ENCODE data around the gene PTPRN2. TPM values are rescaled to one million over a fixed set of nuclear protein-coding genes. Genes with fewer than 3 reads are reported as not detected.
"Not testable (repeated sequence)": the region's sequence is repeated elsewhere in the genome, so short reads cannot be mapped to it uniquely, and the experiment has no call there.

Gene PTPRN2
- total RNA-seq, 2 donors from 2014 or later: 26.1 to 55.5 TPM

DNA sequence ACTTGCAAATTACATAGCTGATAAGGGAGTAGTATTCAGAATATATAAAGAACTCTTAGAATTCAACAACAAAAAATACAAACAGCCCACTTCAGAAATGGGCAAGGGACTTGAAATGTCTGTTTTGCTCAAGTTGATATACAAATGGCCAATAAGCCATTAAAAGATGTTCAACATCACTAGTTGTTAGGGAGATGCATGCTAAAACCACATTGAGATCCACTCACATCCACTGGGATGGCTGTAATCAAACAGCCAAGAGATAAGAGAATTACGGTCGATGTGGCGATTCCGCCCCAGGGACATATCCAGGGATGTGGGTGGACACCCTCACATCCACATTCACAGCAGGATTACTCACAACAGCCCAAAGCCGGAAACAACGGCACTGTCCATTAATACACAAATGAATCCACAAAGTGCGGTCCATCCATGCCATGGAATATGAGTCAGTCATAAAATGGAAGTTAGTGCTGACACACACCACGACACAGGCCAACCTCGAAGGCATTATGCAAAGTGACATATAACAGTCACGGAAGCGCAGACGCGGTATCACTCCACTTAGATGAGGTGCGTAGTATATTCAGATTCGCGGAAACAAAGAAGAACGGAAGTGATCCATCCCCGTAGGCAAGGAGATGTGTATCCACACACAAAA is 1023.0 kb downstream of the PTPRN2 start:
- TF ChIP-seq POLR2AphosphoS5 (IDR thresholded peaks at IDR 0.05) (no peak), POLR2A (IDR thresholded peaks at IDR 0.05) (no peak)
- TF ChIP-seq, protein P1, sequence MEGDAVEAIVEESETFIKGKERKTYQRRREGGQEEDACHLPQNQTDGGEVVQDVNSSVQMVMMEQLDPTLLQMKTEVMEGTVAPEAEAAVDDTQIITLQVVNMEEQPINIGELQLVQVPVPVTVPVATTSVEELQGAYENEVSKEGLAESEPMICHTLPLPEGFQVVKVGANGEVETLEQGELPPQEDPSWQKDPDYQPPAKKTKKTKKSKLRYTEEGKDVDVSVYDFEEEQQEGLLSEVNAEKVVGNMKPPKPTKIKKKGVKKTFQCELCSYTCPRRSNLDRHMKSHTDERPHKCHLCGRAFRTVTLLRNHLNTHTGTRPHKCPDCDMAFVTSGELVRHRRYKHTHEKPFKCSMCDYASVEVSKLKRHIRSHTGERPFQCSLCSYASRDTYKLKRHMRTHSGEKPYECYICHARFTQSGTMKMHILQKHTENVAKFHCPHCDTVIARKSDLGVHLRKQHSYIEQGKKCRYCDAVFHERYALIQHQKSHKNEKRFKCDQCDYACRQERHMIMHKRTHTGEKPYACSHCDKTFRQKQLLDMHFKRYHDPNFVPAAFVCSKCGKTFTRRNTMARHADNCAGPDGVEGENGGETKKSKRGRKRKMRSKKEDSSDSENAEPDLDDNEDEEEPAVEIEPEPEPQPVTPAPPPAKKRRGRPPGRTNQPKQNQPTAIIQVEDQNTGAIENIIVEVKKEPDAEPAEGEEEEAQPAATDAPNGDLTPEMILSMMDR (IDR thresholded peaks at IDR 0.05): no peak
- Histone ChIP-seq H3K4me3 (no peak overlapping the region), H3K4me1 (replicated peaks) (no peaks in the 10 kb centered on the region), H3K27ac (no peak overlapping the region), H3K9me3 (no peaks in the 10 kb centered on the region), H3K36me3 (no peaks in the 10 kb centered on the region), H3K27me3 (replicated peaks; ENCODE audit: insufficient read depth) (no peaks in the 10 kb centered on the region)
- DNase-seq (ENCODE audit: low spot score): no peak
- intact Hi-C loops (cut with DNase I): no loop called here
- 96% methylated on average over 18 of the region's 18 CpGs for WGBS

DNA sequence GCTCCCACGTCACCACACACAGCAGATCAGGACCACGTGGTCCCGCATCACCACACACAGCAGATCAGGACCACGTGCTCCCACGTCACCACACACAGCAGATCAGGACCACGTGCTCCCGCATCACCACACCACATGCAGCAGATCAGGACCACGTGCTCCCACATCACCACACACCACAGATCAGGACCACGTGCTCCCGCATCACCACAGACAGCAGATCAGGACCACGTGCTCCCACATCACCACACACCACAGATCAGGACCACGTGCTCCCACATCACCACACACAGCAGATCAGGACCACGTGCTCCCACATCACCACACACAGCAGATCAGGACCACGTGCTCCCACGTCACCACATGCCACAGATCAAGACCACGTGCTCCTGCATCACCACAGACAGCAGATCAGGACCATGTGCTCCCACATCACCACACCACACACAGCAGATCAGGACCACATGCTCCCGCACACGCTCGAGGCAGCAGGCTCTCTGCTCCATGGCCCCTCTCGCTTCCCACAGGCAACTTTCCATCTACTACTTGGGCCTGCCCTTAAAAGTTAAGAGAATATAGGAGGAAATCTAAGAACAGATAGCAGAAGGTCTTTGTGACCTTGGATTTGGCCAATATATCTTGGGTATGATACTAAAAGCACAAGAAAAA is 1024.0 kb downstream of the PTPRN2 start:
- H3K36me3 ChIP-seq; intact Hi-C loops (cut with DNase I); H3K9me3 ChIP-seq; DNase-seq (ENCODE audit: low spot score); H3K4me3 ChIP-seq; H3K27ac ChIP-seq; H3K27me3 ChIP-seq (replicated peaks; ENCODE audit: insufficient read depth); H3K4me1 ChIP-seq (replicated peaks): not testable (repeated sequence)
- WGBS: 88% methylated on average over 20 of the region's 20 CpGs

DNA sequence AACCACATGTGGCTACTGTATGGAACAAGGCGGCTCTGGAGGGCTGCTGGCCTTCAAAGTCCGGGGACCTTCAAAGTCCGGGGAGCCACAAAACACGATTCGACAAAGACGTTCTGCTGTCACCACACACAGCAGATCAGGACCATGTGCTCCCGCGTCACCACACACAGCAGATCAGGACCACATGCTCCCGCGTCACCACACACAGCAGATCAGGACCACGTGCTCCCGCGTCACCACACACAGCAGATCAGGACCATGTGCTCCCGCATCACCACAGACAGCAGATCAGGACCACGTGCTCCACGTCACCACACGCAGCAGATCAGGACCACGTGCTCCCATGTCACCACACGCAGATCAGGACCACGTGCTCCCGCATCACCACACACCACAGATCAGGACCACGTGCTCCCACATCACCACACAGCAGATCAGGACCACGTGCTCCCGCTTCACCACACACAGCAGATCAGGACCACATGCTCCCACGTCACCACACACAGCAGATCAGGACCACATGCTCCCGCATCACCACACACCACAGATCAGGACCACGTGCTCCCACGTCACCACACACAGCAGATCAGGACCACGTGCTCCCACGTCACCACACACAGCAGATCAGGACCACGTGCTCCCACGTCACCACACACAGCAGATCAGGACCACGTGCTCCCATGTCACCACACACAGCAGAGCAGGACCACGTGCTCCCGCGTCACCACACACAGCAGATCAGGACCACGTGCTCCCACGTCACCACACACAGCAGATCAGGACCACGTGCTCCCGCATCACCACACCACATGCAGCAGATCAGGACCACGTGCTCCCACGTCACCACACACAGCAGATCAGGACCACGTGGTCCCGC is 1024.9 kb downstream of the PTPRN2 start:
- H3K4me3 ChIP-seq; H3K9me3 ChIP-seq; DNase-seq (ENCODE audit: low spot score); H3K4me1 ChIP-seq (replicated peaks); H3K27me3 ChIP-seq (replicated peaks; ENCODE audit: insufficient read depth); intact Hi-C loops (cut with DNase I); H3K27ac ChIP-seq; H3K36me3 ChIP-seq: not testable (repeated sequence)
- WGBS: 94% methylated on average over 38 of the region's 44 CpGs

DNA sequence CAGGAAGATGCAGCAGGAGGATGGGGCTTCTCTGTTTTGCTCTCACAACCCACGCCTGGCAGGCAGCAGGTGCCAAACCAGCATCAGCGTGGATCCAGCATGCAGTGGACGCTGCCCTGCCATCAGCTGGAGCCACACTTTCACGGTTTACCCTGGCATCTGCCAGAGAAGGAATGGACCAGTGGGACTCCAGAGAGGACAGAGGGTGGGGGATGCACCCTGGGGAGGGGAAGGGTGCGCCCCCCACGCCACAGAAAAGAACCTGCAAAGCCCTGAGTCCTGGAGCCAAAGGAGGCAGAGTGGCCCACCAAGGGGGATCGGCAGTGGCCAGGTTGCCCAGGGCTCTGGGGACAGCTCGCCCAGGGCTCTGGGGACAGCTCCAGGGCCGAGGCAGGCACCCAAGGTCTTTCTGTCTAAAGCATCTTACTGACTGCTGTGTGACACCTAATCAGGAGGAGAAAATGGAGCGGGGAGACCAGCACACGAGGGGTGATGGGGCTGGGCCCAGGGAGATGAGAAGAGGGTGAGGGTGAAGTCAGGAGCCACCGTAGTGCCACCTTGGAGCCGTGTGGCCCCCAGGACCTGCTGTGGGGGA is 1025.7 kb downstream of the PTPRN2 start:
- TF ChIP-seq, protein P1 (IDR thresholded peaks at IDR 0.05): no peak
- TF ChIP-seq POLR2A (IDR thresholded peaks at IDR 0.05) (no peak), POLR2AphosphoS5 (IDR thresholded peaks at IDR 0.05) (no peak)
- Histone ChIP-seq H3K36me3 (no peaks in the 10 kb centered on the region), H3K4me3 (no peak overlapping the region), H3K27me3 (replicated peaks; ENCODE audit: insufficient read depth) (no peaks in the 10 kb centered on the region), H3K9me3 (no peaks in the 10 kb centered on the region), H3K4me1 (replicated peaks) (no peaks in the 10 kb centered on the region), H3K27ac (no peak overlapping the region)
- intact Hi-C loops (cut with DNase I): no loop called here
- WGBS: 89% methylated on average over 11 of the region's 13 CpGs
- no peak for DNase-seq (ENCODE audit: low spot score)

DNA sequence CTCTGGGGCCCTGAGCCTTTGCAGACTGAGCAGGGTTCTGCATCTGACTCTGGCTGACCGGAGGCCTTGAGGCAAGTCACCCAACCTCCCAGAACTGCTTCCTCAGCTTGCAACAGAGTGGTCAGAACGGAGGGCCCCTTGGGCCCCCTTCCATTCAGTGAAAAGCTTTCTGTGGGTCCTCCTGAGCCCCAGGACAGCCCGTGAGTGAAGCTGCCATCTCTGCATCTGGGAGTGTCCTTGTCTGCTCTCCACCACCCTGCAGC is 1026.2 kb downstream of the PTPRN2 start:
- H3K4me1 ChIP-seq (replicated peaks): no peaks in the 10 kb centered on the region
- no peak overlapping the region for H3K27ac ChIP-seq
- WGBS: 91% methylated on average over 3 of the region's 3 CpGs
- no peaks in the 10 kb centered on the region for H3K27me3 ChIP-seq (replicated peaks; ENCODE audit: insufficient read depth)
- no peaks in the 10 kb centered on the region for H3K9me3 ChIP-seq
- TF ChIP-seq POLR2AphosphoS5 (IDR thresholded peaks at IDR 0.05) (no peak), POLR2A (IDR thresholded peaks at IDR 0.05) (no peak)
- TF ChIP-seq, protein P1 (IDR thresholded peaks at IDR 0.05): no peak
- no peak for DNase-seq (ENCODE audit: low spot score)
- H3K4me3 ChIP-seq: no peak overlapping the region
- intact Hi-C loops (cut with DNase I): no loop called here
- no peaks in the 10 kb centered on the region for H3K36me3 ChIP-seq
